Measurements from ENCODE around the gene STARD7. TPM values are rescaled to one million over a fixed set of nuclear protein-coding genes. Genes with fewer than 3 reads are reported as not detected.
A peak's percentile ranks its signal among the peaks of the same experiment; 100 is the strongest.

Gene STARD7
- total RNA-seq, 4 donors from 2014 or later, result 116 to 149 (median 125) TPM

DNA sequence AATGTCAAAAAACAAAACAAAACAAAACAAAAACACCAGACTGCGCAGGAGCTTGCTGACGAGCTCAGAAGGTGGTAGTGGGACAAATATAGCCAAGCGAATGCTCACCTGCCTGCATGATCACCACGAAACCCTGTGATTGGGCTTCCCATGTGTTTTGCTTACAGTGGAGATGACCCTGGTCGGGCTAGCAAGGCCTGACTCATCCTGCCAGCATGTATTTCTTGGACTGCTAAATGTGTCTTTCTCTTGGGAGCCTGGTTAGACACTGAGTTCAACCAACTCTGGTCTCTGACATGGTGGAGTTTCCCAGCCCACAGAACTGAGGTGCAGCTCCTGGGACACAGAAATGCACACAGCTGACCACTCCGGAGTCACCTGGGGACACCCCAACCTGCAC, 32.7 kb downstream of the STARD7 start:
- ATAC-seq (ENCODE audit: low FRiP score) (no peak), DNase-seq (ENCODE audit: low spot score) (no peak)
- TF ChIP-seq, protein P1, sequence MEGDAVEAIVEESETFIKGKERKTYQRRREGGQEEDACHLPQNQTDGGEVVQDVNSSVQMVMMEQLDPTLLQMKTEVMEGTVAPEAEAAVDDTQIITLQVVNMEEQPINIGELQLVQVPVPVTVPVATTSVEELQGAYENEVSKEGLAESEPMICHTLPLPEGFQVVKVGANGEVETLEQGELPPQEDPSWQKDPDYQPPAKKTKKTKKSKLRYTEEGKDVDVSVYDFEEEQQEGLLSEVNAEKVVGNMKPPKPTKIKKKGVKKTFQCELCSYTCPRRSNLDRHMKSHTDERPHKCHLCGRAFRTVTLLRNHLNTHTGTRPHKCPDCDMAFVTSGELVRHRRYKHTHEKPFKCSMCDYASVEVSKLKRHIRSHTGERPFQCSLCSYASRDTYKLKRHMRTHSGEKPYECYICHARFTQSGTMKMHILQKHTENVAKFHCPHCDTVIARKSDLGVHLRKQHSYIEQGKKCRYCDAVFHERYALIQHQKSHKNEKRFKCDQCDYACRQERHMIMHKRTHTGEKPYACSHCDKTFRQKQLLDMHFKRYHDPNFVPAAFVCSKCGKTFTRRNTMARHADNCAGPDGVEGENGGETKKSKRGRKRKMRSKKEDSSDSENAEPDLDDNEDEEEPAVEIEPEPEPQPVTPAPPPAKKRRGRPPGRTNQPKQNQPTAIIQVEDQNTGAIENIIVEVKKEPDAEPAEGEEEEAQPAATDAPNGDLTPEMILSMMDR (IDR thresholded peaks at IDR 0.05), result no peak

GRCh38 chr2:96174251-96175144, 34.1 kb downstream of the STARD7 start:
- ATAC-seq (ENCODE audit: low FRiP score), result peak; percentile 90
- TF ChIP-seq, protein P1 (IDR thresholded peaks at IDR 0.05), result peak in 2 of 3 donors; percentile 25 to 43
- DNase-seq (ENCODE audit: low spot score), result peak; percentile 67

- DNase-seq (ENCODE audit: low spot score) (no peak), ATAC-seq (ENCODE audit: low FRiP score) (no peak)
- TF ChIP-seq, protein P1 (IDR thresholded peaks at IDR 0.05), result no peak
These were observed 36.8 kb downstream of the STARD7 start for GRCh38 chr2:96171831-96172230.

DNA sequence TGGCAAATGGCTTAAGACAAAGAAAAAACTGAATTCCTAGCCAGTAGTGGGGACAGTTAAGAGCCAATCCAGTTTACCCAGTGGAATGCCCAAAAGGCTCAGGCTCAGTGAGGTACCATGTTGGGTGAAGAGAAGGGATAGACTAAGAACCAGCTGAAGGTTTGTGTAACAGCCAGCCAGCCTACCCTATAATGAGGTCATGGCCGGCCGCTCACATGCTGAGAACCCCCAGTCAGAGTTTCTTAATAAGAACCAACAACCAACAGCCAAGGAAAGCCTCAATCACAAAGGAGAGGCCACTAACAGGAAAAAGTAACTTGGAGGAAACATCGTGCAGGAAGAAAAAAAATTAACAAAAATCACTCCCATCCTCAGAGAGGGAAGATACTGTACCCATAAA, 38.0 kb downstream of the STARD7 start:
- TF ChIP-seq, protein P1 (IDR thresholded peaks at IDR 0.05), result no peak
- ATAC-seq (ENCODE audit: low FRiP score), result no peak
- no peak for DNase-seq (ENCODE audit: low spot score)

GRCh38 chr2:96169868-96170507, 38.6 kb downstream of the STARD7 start:
- TF ChIP-seq, protein P1 (IDR thresholded peaks at IDR 0.05), result no peak
- DNase-seq (ENCODE audit: low spot score), result no peak
- ATAC-seq (ENCODE audit: low FRiP score), result no peak

DNA sequence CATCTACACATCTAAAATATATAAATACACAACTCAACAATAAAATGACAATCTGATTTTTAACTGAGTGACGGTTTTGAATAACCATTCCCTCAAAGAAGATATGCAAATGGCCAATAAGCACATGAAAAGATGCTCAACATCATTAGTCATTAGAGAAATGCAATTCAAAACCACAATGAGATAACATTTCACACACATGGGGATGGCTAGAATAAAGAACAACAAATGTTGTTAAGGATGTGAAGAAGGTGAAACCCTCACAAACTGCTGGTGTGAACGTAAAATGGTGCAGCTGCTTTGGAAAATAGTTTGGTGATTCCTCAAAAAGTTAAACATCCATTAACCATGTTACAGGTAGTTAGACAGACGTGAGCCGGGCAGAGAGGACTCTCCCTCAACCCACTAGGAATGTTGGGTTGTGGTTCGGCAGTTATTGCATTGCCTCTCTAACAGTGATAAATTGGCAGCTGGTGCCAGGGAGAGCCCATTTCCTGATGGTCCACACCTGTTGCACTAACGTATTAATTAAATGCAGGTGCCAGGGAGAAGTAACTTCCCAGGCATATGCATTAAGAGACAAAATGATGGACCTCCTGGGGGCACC, 41.1 kb downstream of the STARD7 start:
- ATAC-seq (ENCODE audit: low FRiP score) (no peak), DNase-seq (ENCODE audit: low spot score) (no peak)
- TF ChIP-seq, protein P1 (IDR thresholded peaks at IDR 0.05), result no peak

Measured in omental fat pad (tissue), 4 donors.